Measurements from ENCODE around the gene CNDP2.

CNDP2 gene

GRCh38 chr18:74501386-74501785 lies 5.2 kb downstream of the CNDP2 start:
- no peak for DNase-seq

- DNase-seq = no peak
Observed at GRCh38 chr18:74503137-74503536, 7.0 kb downstream of the CNDP2 start.

GRCh38 chr18:74505776-74506175 lies 9.6 kb downstream of the CNDP2 start:
- no peak for DNase-seq

GRCh38 chr18:74506448-74507084 lies 10.4 kb downstream of the CNDP2 start:
- no peak for DNase-seq

- no peak for DNase-seq
Observed at GRCh38 chr18:74507097-74507881, 11.1 kb downstream of the CNDP2 start.

GRCh38 chr18:74507927-74508326 lies 11.8 kb downstream of the CNDP2 start:
- DNase-seq = no peak

GRCh38 chr18:74508366-74508765 lies 12.2 kb downstream of the CNDP2 start:
- no peak for DNase-seq

- DNase-seq = no peak
Observed at GRCh38 chr18:74508821-74509225, 12.7 kb downstream of the CNDP2 start.

- no peak for DNase-seq
Observed at GRCh38 chr18:74509856-74510769, 13.9 kb downstream of the CNDP2 start.

GRCh38 chr18:74510770-74511095 lies 14.6 kb downstream of the CNDP2 start:
- no peak for DNase-seq

GRCh38 chr18:74511823-74512222 lies 15.7 kb downstream of the CNDP2 start:
- DNase-seq = no peak

- no peak for DNase-seq
Observed at GRCh38 chr18:74512321-74513053, 16.3 kb downstream of the CNDP2 start.

GRCh38 chr18:74513149-74513882 lies 17.2 kb downstream of the CNDP2 start:
- no peak for DNase-seq

- no peak for DNase-seq
Observed at GRCh38 chr18:74513883-74514205, 17.7 kb downstream of the CNDP2 start.

- DNase-seq = no peak
Observed at GRCh38 chr18:74514860-74515495, 18.8 kb downstream of the CNDP2 start.

- no peak for DNase-seq
Observed at GRCh38 chr18:74515620-74516231, 19.6 kb downstream of the CNDP2 start.

- no peak for DNase-seq
Observed at GRCh38 chr18:74516271-74517235, 20.4 kb downstream of the CNDP2 start.

- DNase-seq = no peak
Observed at GRCh38 chr18:74517236-74517630, 21.1 kb downstream of the CNDP2 start.

GRCh38 chr18:74518456-74519295 lies 22.5 kb downstream of the CNDP2 start:
- DNase-seq = no peak
